HG02840 (cell line): ENCODE results near the gene TMEM175.

Experiments used
- ATAC-seq: cut with Tn5 transposase; IDR thresholded peaks from one replicate; pipeline ENCODE4 v1.9.1; 2021; ENCODE audit warnings: mild to moderate bottlenecking, moderate library complexity, moderate number of reproducible peaks; ENCODE audit not compliant: unreplicated experiment, low FRiP score

Gene TMEM175

GRCh38 chr4:957231-957580 is 24.9 kb downstream of the TMEM175 start:
- ATAC-seq = no peak

- no peak for ATAC-seq
Observed at GRCh38 chr4:957581-958313, 25.5 kb downstream of the TMEM175 start.

- no peak for ATAC-seq
Observed at GRCh38 chr4:958314-958665, 26.0 kb downstream of the TMEM175 start.

GRCh38 chr4:958696-959337 is 26.6 kb downstream of the TMEM175 start:
- ATAC-seq = no peak

- no peak for ATAC-seq
Observed at GRCh38 chr4:959338-960139, 27.3 kb downstream of the TMEM175 start.

GRCh38 chr4:960140-960635 is 27.9 kb downstream of the TMEM175 start:
- no peak for ATAC-seq

- ATAC-seq = no peak
Observed at GRCh38 chr4:960636-961350, 28.5 kb downstream of the TMEM175 start.

GRCh38 chr4:961351-962230 is 29.3 kb downstream of the TMEM175 start:
- ATAC-seq = no peak

GRCh38 chr4:962231-963208 is 30.3 kb downstream of the TMEM175 start:
- ATAC-seq = no peak

GRCh38 chr4:963276-964225 is 31.3 kb downstream of the TMEM175 start:
- ATAC-seq = no peak

- no peak for ATAC-seq
Observed at GRCh38 chr4:964346-965025, 32.2 kb downstream of the TMEM175 start.

- ATAC-seq = no peak
Observed at GRCh38 chr4:965048-965765, 32.9 kb downstream of the TMEM175 start.

- ATAC-seq = no peak
Observed at GRCh38 chr4:965766-966134, 33.5 kb downstream of the TMEM175 start.

- ATAC-seq = no peak
Observed at GRCh38 chr4:966266-967112, 34.2 kb downstream of the TMEM175 start.
